Stimulated activated CD4-positive, alpha-beta T cell treated with anti-CD3 and anti-CD28 coated beads, Interleukin-15, amount 100 ng/mL, for 48 hours (primary cell): ENCODE measurements around the gene C2.
"Not testable (repeated sequence)": the region's sequence is repeated elsewhere in the genome, so short reads cannot be mapped to it uniquely, and the experiment has no call there.

ENCODE experiments used
- DNase-seq, 2 donors: peaks; one replicate each; pipeline ENCODE4 v3.0.0-alpha.2; 2020; ENCODE audit warnings: low read depth in 2 of 2

The C2 gene

DNA sequence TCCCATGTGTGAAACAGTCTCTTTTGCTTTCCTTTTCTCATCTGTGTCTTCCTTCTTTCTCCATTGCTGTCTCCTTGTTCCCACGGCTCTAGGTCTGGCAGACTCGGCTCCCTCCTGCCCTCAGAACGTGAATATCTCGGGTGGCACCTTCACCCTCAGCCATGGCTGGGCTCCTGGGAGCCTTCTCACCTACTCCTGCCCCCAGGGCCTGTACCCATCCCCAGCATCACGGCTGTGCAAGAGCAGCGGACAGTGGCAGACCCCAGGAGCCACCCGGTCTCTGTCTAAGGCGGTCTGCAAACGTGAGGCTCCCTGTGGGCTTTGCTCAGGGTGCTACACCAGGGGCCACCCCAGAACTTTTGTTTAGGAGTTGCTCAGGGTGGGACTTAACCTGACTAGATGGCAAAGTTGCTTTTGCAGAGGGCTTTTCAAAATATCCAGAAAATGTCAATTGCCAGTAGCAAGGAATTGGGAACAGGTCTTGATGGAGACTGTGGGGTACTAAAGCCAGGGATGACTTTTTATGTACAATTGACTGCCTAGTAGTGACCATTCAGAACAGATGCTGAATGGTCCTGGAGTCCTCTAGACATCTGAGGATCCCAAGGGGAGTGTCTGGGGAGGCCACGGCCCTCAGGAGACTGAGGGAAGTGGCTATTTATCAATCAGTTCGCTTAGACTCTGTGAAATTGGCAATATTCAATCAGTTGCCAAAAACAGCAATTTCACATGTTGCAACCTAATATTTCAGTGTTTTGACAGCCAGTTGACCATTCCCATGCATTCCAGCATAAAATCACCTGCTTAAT, 550 bp downstream of the C2 start:
- no peak for DNase-seq

DNA sequence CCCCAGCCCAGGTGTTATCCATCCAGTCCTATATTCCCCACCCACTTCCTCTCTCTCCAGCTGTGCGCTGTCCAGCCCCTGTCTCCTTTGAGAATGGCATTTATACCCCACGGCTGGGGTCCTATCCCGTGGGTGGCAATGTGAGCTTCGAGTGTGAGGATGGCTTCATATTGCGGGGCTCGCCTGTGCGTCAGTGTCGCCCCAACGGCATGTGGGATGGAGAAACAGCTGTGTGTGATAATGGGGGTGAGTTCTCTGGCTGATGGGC, 1.1 kb downstream of the C2 start:
- no peak for DNase-seq

DNA sequence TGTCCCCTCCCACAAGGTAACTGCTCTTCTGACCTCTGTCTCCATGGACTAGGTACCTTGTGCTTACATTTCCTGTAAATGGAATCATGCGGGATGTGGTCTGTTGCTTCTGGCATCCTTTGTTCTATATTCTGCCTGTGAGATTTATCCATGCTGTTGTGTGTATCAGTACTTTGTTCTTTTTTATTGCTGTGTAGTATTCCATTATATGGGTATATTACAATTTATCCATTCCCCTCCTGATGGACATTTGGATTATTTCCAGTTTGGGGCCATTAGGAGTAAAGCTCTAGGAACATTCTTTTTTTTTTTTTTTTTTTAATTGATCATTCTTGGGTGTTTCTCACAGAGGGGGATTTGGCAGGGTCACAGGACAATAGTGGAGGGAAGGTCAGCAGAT, 3.4 kb downstream of the C2 start:
- no peak for DNase-seq

DNA sequence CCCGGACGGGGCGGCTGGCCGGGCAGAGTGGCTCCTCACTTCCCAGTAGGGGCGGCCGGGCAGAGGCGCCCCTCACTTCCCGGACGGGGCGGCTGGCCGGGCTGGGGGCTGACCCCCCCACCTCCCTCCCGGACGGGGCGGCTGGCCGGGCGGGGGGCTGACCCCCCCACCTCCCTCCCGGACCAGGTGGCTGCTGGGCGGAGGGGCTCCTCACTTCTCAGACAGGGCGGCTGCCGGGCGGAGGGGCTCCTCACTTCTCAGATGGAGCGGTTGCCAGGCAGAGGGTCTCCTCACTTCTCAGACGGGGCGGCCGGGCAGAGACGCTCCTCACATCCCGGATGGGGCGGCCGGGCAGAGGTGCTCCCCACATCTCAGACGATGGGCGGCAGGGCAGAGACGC, 4.6 kb downstream of the C2 start:
- not testable (repeated sequence) for DNase-seq

DNA sequence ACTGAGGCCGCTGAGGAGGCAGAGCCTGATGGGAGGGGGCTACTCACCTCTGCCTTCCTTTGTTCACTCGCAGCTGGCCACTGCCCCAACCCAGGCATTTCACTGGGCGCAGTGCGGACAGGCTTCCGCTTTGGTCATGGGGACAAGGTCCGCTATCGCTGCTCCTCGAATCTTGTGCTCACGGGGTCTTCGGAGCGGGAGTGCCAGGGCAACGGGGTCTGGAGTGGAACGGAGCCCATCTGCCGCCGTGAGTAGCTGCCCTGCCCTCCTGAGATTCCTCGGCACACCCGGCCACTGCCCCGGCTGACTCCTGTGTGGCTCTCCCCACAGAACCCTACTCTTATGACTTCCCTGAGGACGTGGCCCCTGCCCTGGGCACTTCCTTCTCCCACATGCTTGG, 6.0 kb downstream of the C2 start:
- no peak for DNase-seq

DNA sequence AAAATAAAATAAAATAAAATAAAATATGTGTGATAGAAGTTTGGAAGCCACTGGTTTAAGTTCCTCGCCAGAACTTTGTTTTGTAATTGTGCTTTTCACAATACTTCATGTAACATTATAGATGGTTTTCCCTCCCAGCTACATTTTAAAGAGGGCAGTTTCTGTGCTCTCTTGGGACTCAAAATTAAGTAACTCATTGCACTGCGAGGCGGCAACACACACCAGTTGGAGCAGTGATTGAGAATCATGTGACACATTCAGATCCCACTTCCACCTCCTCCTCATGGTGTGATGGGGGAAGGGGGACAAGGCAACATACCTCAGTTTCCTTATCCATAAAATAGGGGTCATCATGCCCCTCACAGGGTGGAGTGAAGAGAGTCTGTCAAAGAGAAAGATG, 7.5 kb downstream of the C2 start:
- DNase-seq, result no peak

DNA sequence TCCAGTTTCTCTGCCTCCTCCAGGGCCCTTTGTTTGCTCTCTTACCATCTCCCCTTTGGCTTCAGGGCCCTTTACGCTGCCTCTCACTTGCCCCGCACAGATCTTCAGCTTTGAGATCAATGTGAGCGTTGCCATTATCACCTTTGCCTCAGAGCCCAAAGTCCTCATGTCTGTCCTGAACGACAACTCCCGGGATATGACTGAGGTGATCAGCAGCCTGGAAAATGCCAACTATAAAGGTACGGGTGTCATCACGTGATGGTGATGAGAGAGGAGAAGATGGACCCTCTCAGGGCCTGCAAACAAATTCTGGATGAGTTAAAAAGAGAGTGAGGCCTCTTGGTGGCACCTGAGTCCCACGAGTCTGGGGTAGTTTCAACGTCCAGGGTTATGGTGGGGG, 8.3 kb downstream of the C2 start:
- no peak for DNase-seq

DNA sequence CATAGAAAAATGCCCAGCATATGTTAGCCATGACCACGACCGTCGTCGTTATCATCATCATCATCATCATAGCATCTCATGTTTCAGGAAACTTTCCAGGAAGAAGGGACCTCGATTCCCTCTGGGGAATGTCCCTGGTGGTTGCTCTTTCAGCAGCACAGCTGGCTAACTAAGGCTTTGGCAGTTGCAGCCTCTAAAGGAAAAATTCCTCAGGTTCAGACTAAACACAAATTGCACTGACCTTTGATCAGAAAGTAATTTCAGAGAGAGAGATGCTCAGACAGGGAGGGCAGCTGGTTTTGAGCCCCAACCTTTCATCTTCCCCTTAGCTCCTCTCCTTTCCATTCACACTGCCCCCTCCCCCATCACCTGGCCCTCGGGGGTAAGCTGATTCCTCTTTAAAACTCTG, 12.7 kb downstream of the C2 start:
- DNase-seq, result no peak

DNA sequence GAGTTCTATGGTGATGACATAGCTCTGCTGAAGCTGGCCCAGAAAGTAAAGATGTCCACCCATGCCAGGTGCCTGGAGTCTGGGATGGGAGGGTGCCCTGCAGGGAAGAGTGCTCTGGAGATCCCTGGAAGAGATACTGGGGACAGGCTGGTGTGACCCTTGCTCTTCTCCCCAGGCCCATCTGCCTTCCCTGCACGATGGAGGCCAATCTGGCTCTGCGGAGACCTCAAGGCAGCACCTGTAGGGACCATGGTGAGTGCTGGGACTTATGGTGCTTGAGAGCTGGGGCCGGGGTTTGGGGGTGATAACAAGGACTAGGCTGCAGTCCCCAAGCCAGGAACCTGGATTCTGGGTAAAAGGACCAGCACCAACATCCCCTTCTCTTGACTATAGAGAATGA, 16.2 kb downstream of the C2 start:
- no peak for DNase-seq

DNA sequence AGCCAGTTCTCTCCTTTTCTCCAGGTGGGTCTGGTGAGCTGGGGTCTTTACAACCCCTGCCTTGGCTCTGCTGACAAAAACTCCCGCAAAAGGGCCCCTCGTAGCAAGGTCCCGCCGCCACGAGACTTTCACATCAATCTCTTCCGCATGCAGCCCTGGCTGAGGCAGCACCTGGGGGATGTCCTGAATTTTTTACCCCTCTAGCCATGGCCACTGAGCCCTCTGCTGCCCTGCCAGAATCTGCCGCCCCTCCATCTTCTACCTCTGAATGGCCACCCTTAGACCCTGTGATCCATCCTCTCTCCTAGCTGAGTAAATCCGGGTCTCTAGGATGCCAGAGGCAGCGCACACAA, 17.6 kb downstream of the C2 start:
- DNase-seq, result no peak

DNA sequence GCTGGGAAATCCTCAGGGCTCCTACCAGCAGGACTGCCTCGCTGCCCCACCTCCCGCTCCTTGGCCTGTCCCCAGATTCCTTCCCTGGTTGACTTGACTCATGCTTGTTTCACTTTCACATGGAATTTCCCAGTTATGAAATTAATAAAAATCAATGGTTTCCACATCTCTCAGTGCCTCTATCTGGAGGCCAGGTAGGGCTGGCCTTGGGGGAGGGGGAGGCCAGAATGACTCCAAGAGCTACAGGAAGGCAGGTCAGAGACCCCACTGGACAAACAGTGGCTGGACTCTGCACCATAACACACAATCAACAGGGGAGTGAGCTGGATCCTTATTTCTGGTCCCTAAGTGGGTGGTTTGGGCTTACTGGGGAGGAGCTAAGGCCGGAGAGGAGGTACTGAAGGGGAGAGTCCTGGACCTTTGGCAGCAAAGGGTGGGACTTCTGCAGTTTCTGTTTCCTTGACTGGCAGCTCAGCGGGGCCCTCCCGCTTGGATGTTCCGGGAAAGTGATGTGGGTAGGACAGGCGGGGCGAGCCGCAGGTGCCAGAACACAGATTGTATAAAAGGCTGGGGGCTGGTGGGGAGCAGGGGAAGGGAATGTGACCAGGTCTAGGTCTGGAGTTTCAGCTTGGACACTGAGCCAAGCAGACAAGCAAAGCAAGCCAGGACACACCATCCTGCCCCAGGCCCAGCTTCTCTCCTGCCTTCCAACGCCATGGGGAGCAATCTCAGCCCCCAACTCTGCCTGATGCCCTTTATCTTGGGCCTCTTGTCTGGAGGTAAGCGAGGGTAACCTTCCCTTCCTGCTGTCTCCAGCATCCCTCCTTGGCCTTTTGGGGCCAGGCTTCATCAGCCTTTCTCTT, 18.2 kb downstream of the C2 start, which contains the start of gene CFB:
CFB (plus strand) TSS at position 589 of the 863 bp plus-strand sequence; CDS start at position 716, 127 bp downstream.
- no peak for DNase-seq

DNA sequence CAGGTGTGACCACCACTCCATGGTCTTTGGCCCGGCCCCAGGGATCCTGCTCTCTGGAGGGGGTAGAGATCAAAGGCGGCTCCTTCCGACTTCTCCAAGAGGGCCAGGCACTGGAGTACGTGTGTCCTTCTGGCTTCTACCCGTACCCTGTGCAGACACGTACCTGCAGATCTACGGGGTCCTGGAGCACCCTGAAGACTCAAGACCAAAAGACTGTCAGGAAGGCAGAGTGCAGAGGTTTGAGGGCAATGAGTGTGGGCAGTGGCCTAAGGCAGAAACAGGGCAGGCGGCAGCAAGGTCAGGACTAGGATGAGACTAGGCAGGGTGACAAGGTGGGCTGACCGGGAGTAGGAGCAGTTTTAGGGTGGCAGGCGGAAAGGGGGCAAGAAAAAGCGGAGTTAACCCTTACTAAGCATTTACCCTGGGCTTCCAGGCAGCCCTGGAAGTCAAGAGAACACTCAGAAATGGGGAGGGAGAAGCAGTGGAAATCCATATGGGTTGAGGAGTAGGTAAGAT, 18.9 kb downstream of the C2 start:
- no peak for DNase-seq

DNA sequence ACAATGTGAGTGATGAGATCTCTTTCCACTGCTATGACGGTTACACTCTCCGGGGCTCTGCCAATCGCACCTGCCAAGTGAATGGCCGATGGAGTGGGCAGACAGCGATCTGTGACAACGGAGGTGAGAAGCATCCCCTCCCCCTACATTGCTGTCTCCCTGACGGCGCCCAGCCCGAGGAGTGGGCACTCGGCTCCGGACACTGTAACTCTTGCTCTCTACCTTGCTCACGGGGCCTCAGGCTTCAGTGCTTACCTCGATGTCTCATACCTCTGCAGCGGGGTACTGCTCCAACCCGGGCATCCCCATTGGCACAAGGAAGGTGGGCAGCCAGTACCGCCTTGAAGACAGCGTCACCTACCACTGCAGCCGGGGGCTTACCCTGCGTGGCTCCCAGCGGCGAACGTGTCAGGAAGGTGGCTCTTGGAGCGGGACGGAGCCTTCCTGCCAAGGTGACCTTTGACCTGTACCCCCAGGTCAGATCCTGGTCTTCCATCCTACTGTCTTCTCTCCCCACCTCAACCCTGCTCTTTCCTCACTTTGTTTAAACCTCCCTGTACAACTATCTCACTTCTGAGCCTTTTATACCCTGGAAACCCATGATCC, 19.7 kb downstream of the C2 start:
- no peak for DNase-seq

DNA sequence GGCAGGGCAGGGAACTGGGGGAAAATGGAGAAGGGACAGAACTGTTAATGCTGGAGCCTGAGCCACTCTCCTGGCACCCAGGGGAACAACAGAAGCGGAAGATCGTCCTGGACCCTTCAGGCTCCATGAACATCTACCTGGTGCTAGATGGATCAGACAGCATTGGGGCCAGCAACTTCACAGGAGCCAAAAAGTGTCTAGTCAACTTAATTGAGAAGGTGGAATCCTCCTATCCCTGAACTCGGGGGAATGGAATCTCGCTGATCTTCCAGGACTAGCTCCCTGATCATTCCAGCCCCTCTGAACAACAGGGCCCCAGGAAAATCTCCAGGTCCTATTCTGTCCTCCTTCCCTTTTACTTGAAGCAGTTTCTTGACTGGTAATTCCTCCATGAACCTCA, 20.3 kb downstream of the C2 start:
- DNase-seq, result no peak

DNA sequence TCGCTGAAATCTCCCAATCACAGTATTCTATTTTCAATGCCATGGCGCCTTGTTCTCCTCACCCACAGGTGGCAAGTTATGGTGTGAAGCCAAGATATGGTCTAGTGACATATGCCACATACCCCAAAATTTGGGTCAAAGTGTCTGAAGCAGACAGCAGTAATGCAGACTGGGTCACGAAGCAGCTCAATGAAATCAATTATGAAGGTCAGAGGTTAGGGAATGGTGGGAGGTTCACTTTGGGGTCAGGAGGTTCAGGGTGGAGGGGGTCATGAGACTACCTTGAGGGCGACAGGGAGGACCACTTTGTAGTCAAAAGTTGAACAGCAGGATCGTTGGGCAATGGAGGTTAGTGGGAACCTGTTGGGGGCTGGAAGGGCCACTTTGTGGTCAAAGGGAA, 20.8 kb downstream of the C2 start:
- DNase-seq, result no peak

DNA sequence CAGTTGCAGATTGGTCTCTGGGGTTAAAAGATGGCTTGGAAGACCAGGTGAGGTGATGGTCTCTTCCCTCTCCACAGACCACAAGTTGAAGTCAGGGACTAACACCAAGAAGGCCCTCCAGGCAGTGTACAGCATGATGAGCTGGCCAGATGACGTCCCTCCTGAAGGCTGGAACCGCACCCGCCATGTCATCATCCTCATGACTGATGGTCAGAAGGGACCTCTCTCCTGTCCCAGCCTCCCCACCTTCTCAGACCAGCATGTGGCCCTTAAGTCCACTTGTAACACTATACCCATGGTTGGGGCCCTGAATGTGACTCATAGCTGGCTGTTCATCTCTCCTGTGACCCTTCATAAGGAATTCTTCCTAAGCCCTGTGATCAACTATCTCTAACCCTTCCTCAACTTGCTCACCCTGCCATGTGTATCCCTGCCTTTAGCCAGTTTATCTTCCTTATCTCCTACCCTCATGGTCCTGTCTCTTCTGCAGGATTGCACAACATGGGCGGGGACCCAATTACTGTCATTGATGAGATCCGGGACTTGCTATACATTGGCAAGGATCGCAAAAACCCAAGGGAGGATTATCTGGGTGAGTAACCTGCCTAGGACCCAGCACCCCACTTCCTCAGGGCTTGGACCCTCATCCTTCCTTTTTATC, 21.4 kb downstream of the C2 start:
- DNase-seq, result no peak

DNA sequence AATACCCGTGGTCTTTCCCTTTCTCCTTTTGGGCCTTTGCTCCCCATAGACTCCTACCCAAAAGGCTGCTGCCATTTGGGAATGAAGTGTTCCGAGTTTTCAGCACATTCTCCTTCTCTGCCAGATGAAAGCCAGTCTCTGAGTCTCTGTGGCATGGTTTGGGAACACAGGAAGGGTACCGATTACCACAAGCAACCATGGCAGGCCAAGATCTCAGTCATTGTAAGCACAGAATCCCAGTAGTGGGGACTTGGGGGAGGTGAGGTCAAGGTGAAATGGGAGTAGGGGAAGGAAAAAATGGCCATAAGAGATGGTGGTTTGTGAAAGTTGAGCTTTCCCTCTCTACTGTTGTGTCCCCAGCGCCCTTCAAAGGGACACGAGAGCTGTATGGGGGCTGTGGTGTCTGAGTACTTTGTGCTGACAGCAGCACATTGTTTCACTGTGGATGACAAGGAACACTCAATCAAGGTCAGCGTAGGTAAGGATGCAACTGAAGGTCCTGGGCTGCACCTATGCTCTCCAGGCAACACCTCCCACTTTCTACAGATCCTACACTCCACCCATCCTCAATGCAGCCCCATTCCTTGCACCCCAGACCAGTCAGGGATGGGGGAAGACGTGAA, 22.5 kb downstream of the C2 start:
- DNase-seq, result no peak

DNA sequence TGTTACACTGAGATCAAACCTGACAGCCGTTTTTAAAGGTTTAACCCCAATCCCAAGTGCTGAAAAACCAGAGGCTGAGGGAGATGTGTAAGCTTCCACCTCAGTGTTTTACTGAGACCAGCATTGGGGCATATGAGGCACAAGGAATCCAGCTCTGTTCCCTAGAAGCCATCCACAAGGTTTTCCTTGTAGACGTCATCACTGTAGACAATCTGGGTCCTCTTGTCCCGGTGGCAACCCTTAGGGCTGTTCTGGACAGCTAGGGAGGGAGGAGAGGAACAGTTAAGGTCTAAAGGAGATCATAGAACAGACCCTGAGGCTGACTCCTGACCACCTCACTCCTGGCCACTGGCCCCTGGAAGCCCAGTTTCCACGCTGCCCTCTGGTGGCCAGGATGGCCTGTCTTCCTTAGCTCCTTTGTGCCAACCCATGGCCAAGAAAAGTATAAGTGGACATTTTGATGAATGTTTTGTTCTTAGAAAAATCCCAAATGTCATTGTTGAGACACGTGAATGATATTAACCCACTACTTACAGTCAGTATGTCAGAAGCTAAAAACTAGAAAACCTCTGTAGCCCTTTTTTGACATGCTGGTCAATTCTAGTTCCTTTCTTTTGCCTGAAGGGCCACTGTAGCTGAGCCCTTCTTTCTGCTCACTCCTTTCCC, 24.8 kb downstream of the C2 start:
- DNase-seq, result peak in 1 of 2 donors; percentile 28

DNA sequence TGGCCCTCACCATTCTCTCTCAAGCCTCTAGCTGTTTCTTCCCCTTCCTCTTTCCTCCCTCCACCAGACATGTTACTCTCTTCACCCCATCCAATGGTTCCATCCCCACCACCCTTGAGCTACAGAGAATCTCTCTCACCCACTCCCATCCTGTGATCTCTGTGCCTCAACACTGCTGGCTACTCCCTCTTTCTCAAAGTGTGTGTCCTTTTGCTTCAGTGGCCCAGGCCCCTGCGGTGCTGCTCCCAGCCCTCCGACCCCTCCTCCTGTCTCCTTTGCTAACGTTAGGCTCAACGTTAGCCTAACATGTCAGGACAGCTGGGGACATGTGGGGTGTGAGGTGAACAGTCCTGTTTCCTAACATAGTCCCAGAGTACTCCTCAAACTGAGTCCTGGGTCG, 25.4 kb downstream of the C2 start:
- DNase-seq, result no peak

DNA sequence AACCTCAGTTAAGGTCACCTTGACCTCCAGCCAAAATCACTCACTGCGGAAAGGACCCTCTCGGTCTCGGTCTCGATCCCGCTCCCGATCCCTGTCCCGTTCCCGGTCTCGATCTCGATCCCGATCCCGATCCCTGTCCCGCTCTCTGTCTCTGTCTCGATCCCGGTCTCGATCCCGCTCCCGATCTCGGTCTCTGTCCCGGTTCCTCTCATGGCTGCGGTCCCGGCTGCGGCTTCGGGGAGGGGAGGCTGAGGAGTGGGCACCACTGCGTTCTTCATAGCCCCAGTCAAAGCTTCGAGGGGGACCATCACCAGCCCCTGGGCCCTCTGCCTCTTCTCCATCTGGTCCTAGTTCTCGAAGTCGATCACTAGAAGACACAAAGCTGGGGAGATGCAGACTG, 27.0 kb downstream of the C2 start:
- no peak for DNase-seq

DNA sequence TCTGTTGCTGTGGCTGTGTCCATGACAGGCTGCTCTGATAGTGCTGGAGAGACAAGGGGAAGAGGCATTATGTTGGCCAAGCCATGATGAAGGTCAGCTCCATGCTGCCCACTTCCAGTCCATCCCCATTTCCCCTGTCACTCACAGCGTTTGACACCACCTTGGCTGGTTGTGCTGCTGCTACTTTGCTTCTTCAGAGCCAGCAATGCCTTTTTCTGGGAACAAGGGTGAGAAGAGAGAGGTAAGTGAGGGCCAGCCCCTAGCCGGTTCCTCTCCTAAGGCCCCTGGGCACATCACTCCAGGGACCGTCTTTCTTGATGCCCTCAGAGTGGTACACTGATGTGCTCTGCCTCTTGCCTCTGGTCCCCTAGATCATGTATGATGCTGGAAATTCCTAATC, 29.3 kb downstream of the C2 start:
- DNase-seq, result no peak
